HG03066 (cell line): ENCODE measurements around the gene CDC45.
"Not testable (repeated sequence)": the region's sequence is repeated elsewhere in the genome, so short reads cannot be mapped to it uniquely, and the experiment has no call there.

ENCODE experiments used
- ATAC-seq: cut with Tn5 transposase; IDR thresholded peaks from one replicate; pipeline ENCODE4 v1.9.1; 2021; ENCODE audit warnings: low read depth; ENCODE audit not compliant: unreplicated experiment

Gene CDC45

DNA sequence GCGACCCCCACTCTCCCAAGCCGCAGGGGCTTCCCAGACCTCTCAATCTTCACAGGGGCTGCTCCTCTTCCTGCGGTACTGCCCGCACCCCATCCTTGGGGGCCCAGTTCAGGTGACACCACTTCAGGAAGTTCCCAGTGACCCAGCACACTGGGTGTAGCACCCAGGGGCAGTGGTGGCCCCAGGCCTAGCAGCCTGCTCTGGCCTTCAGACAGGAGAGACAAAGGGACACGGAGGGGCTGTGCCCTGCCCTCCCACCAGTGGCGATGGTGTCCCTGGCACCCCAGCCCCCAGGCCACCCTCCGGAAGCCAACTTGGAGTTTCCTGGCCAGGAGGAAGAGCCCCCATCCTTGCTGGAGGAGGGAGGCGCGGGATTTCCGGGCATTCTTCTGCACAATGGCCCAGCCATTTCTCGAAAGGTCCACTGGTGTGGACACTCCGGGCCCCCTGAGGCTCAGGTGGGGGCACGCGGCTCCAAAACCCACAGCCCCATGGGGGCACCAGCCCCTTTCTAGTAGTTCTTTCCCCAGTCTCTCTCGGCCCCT is 45.5 kb downstream of the CDC45 start:
- ATAC-seq, result no peak

DNA sequence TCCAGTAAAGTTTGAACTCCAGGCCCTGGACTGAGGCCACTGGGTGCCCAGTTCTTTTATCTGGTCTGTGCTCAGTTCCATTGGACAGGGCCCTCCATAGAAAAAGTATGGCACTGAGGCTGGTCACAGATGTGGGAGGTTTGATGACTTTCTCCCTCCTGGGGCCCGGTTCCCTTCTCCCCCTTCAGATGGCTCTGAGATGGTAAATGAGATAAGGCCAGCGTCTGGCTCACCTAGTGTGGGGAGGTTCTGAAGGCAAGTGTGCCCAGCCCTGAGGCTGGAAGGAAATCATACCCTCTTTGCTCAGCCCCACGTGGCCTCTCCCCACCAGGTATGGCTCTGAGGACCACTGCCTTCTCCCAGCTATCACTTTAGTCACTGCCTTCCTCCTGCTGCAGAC is 45.9 kb downstream of the CDC45 start:
- ATAC-seq, result no peak

DNA sequence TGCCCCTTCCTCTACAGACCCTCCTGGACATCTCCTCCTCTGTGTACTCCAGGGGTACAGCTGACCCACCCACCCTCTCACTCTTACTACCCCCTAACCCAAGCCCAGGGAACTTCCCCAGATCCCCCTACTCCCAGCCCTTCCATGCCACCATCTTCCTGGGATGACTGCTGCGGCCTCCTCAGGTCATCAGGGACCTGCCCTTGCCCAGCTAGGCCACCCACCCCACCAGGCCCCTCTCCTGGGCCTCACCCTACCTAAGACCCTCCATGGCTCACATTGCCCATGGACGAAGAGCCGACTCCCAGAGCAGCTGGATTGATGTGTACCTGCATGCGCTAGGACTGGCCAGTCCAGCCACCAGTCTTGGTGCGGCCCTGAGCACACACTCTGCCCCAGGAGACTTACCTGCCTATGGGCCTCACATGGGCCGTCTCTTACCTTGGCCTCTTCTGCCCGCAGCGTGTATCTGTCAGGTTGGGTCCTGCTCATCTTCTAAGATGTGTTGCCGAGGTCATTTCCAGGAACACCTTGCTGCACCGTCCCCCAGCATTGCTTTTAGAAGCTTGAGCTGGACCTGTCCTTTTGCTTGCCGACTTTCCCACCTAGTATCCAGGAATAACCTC is 46.5 kb downstream of the CDC45 start:
- ATAC-seq, result no peak

DNA sequence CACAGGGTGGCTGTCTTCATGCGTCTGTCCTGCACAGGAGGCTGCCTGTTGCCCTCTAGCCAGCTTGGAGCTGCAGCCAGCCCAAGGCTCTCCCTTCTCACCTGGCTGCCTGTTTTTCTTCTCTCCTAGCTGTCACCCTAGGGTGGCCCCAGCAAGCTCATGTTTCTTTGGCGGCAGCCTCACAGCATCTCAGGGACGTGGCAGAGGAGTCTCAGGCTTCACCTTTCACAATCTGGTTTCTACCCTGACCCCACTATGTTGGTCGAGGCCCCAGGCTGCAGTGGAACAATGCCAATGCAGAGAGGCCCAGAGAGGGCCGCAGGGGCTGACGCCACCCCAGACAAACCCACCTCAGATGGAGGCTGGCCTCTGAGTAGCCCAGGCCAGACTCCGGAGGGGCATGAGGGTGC is 47.0 kb downstream of the CDC45 start:
- ATAC-seq, result no peak

DNA sequence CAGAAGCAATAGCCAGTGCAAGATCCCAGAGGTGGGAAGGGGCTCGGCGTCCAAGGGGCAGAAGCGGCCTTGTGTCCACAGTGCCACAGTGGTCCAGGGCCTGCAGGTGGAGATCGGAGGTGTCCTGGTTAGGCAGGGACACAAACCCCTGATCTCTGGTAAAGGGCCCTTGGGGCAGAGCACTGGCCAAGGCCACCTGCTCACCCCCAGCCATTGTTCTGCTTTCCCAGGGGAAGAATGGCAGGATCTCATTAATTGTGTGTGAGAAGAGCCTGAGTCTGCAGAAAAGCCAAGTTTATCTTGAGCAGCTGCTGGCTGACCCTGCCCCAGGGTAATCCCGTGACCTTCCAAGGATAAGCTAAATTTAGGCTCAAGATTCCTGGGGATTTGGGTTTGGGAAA is 47.6 kb downstream of the CDC45 start:
- ATAC-seq, result no peak

DNA sequence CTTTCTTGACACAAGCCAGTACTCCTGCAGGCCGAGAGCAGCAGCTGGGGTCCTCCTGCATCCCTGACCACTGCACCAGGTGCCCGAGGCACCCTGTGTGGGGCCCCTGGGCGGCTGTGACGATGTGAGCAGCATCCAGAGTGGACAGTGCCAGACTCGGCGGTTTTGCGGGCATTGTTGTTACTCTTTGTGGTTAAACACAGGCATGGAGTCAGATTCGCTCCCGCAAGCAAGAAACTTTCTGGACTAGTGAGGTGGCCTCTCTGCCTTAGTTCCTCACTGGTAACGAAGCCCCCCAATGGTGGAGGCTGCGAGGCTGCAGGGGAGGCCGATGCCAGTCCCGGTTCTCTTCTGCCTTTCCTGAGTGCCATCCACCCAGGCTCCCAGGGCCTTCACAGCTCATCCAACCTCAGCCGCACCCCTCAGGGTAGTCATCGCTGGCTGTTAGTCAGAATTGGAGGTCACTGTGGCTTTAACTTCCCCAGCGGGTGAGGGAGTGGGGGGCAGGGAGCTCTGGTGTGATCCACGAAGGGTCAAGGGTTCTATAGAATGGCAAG is 48.2 kb downstream of the CDC45 start:
- no peak for ATAC-seq

DNA sequence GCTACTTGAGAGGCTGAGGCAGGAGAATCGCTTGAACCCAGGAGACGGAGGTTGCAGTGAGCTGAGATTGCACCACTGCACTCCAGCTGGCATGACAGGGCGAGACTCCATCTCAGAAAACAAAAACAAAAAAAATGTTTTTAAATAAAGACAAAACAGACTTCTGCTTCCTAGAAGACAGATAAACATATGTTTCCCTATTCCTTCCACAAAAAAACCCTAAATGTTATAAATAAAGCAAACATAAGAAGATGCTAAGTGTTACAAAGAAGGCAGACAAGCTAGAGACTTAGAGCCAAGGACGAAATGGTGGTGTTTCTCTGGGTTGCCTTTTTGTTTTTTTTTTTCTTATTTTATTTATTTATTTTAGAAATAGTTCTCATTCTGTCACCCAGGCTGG is 50.1 kb downstream of the CDC45 start:
- no peak for ATAC-seq

DNA sequence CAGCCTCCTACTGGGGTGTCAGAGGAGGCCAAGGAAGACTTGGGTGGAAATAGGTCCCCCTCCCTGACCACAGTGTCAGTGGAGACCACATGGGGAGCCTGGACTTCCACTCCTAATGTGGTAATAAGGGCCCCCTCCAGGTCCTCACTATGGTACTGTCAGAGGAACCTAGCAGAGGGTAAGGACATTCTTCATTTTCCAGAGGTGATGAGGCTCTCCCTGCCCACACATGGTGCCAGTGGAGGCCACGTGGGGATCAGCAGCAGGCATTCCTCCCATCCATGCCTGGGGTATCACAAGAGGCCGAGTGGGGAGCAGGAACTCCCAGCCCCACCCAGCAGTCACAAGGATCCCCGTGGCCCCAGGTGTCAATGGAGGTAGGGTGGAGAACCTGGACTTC is 51.0 kb downstream of the CDC45 start:
- no peak for ATAC-seq

DNA sequence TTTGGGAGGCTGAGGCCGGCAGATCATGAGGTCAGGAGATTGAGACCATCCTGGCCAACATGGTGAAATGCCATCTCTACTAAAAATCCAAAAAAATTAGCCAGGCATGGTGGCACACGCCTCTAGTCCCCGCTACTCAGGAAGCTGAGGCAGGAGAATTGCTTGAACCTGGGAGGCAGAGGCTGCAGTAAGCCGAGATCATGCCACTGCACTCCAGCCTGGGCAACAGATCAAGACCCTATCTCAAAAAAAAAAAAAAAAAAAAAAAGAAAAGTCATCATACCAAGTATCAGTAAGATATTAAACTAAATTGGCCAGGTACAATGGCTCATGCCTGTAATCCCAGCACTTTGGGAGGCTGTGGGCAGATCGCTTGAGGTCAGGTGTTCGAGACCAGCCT is 51.6 kb downstream of the CDC45 start:
- ATAC-seq, result not testable (repeated sequence)

DNA sequence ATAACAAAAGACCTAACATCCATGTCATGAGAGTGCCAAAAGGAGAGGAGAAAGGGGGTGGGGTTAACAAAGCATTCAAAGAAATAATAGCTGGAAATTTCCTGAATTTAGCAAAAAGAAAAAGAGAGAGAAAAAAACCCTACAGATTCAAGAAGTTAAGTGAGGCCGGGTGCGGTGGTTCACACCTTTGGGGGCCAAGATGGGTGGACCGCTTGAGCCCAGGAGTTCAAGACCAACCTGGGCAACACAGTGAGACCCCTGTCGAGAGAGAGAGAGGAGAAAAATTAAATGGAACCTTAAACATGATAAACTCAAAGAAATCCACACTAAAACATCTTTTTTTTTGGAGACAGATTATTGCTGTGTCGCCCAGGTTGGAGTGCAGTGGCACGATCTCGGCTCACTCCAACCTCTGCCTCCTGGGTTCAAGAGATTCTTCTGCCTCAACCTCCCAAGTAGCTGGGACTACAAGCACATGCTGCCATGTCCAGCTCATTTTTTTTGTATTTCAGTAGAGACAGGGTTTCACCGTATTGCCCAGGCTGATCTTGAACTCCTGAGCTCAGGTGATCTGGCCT is 53.4 kb downstream of the CDC45 start:
- ATAC-seq, result no peak

DNA sequence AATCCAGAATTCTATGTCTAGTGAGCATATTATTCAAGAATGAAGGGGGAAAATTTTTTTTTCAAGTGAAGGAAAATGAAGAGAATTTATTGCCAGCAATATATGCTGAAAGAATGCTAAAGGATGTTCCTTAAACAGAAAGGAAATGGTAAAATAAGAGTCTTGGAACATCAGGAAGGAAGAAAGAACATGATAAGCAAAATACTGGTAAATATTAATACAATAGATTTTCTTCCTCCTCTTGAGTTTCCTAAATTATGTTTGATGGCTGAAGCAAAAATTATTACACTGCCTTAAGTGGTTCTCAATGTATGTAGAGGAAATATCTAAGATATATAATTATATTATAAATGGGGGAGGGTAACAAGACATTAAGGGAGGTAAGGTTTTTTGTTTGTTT is 54.1 kb downstream of the CDC45 start:
- no peak for ATAC-seq

DNA sequence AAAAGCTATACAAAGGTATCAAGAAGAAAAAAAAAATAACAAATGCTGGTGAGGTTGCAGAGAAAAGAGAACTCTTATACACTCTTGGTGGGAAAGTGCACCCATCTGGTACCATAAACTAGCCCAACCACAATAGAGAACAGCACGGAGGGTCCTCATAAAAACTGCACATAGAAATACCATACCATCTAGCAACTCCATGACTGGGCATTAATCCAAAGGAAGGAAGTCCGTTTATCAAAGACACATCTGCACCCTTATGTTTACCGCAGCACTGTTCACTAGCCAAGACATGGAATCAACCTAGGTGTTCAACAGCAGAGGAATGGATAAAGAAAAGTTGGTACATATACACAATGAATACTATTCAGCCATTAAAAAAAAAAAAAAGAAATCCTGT is 55.3 kb downstream of the CDC45 start:
- ATAC-seq, result no peak

DNA sequence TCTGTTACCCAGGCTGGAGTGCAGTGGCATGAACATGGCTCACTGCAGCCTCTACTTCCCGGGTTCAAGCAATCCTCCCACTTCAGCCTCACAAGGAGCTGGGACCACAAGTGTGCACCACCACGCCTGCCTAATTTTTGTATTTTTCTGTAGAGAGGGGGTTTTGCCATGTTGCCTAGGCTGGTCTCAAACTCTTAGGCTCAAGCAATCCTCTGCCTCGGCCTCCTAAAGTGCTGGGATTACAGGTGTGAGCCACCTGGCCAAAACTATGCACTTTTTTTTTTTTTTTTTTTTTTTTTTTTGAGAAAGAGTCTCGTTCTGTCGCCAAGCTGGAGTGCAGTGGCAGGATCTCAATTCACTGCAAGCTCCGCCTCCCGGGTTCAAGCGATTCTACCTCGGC is 56.8 kb downstream of the CDC45 start:
- no peak for ATAC-seq

DNA sequence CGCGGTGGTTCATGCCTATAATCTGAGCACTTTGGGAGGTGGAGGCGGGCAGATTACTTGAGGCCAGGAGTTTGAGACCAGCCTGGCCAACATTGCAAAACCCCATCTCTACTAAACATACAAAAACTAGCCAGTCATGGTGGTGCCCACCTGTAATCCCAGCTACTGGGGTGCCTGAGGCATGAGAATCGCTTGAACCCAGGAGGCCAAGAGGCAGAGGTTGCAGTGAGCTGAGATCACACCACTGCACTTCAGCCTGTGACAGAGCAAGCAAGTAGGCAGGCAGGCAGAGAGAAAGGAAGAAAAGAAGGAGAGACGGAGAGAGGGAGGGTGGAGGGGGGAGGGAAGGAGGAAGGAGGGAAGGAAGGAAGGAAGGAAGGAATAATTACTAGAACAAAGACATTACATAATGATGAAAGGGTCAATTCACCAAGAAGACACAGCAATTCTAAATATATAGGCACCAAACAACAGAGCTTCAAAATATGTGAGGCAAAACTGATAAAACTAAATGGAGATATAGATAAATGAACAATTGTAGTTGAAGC is 58.3 kb downstream of the CDC45 start:
- no peak for ATAC-seq

DNA sequence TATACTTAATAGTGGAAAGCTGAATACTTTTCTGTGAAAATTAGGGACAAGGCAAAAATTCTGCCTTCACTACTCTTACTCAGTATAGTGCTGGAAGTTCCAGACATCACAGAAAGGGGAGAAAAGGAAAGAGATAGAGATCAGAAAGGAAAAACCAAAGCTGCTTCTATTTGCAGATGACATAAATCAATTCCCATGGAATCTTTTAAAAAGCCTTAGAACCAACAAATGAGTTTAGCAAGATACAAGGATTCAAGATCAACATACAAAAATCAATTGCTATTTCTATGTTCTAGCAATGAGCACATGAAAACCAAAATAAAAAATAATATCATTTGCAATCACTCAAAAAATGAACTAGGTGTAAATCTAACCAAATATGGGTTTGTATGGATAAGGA is 60.7 kb downstream of the CDC45 start:
- ATAC-seq, result no peak

DNA sequence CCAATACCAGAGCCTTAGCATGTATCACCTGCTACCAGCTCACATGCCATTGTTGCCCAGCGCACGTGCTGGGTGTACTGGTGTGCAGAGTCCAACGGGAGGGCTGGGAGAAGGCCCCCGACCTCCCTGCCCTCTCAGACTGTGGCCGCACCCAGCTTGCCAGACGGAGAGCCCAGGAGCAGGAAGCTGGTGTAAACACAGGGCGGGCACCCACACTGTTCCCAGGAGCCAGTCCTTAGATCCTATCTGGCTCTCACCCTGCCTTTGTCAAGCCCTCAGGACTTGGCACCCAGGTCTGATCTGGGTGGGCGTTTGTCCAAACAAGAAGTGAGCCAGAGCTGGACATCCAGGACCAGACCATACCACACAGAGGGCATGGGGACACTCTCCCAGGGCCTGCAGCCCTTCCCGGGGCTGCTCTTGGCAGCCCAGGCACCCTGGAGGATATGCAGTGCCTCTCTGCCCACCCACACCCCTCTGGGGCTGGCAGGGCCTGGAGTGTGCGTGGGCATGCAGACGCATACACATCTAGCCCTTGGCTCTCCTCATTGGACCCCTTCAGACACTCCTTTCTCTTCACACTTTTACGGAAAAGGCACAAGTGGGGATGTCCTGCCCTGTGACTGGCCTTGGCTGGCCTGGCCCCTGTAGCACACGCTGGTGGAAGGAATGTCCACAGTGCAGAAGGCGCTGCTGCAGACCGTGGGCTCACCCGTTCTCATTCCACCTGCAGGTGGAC is 64.4 kb downstream of the CDC45 start:
- no peak for ATAC-seq

DNA sequence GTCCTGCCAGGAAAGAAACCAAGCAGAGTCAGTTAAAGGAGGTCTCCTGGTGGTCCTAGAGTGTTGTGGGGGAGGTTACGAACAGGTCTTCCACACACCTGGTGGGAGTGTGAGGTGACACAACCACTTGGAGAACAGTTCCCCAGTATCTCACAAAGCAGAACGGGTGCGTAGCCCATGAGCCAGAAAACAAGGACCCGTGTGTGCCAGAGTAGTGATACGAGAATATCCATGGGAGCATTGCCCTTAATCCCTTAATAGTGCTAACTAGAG is 66.2 kb downstream of the CDC45 start:
- ATAC-seq, result no peak

DNA sequence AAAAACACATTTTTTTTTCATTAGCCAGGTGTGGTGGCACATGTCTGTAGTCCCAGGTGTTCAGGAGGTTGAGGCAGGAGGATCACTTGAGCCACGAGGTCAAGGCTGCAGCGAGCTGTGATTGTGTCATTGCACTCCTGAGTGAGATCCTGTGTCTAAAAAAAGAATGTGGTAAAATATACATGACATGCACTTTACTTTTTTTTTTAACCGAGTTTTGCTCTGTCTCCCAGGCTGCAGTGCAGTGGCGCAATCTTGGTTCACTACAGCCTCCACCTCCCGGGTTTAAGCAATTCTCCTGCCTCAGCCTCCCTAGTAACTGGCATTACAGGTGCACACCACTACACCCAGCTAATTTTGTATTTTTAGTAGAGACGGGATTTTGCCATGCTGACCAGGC is 67.0 kb downstream of the CDC45 start:
- ATAC-seq, result no peak

DNA sequence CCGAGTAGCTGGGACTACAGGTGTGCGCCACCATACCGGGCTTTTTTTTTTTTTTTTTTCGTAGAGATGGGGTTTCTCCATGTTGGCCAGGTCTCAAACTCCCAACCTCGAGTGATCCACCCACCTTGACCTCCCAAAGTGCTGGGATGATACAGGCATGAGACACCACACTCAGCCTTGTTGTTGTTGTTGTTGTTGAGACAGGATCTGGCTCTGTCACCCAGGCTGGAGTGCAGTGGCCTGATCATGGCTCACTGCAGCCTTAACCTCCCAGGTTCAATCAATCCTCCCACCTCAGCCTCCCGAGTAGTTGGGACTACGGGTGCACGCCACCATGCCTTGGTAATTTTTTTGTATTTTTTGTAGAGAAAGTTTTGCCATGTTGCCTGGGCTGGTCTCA is 67.9 kb downstream of the CDC45 start:
- no peak for ATAC-seq

DNA sequence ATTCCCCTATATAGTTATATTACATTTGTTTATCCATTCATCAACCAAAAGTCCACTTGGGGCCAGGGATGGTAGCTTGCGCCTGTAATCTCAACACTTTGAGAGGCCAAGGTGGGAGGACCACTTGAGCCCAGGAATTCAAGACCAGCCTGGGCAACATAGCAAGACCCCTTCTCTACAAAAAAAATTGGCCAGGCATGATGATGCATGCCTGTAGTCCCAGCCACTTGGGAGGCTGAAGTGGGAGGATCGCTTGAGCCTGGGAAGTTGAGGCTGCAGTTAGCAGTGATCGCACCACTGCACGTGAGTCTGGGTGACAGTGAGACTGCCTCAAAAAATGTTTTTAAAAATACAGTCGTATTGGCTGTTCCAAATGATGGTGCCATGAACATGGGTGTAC is 68.7 kb downstream of the CDC45 start:
- not testable (repeated sequence) for ATAC-seq

DNA sequence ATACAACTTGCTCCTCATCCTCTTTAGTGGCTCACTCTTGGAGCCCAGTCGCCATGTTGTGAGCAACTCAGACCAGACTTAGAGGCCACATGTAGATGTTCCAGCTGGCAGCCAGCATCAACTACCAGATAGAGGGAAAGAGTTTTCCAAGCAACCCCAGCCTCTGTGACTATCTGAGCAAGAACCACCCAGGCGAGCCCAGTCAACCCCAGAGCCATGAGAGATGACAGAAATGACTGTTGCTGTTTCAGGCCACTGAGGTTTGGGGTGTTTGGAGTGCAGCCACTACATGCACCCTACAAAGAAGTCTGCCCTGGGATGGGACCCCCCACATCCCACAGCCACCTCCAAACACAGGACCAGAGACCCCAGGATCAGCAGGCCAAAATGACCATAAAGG is 69.2 kb downstream of the CDC45 start:
- no peak for ATAC-seq

DNA sequence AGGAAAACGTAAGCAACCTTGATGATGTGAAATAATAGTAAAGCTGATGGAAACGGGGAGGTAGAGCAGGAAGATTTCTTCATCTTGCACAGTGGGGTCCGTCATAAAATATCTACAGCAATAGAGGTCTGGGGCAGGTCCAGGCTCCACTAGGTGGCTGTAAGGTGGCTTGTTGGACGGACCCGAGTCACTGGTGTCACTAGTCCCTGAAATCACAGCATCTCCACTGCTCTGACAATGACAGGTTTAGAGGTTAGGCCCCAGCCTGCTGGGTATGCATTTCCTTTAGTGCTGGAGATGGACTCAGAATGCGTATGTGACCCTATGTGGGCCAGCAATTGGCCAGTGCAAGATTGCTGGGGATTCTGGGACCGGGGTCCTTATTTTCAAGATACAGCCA is 69.7 kb downstream of the CDC45 start:
- no peak for ATAC-seq
